Smooth muscle cell (in vitro differentiated cells): ENCODE data around the gene IPO11. TPM values are rescaled to one million over a fixed set of nuclear protein-coding genes. Genes with fewer than 3 reads are reported as not detected.

Experiments used
- DNase-seq: peaks from one replicate; lab custom pipeline; 2025; ENCODE audit not compliant: unreplicated experiment; lab: John Stamatoyannopoulos, UW
- H2AFZ ChIP-seq: fragments of 200-600 bp; sonication (generic); 2 replicates; pipeline ENCODE4 v1.6.0; 2016; ENCODE audit warnings: antibody characterized with exemption, low read depth, mild to moderate bottlenecking
- H3F3A ChIP-seq: fragments of 200-600 bp; sonication (generic); 2 replicates; pipeline ENCODE4 v1.6.0; 2017; ENCODE audit warnings: antibody characterized with exemption, low read depth
- H3K27ac ChIP-seq: fragments of 200-600 bp; sonication (generic); 2 replicates; pipeline ENCODE4 v1.5.1; 2016; ENCODE audit warnings: low read depth, mild to moderate bottlenecking
- H3K27me3 ChIP-seq: fragments of 200-600 bp; sonication (generic); 2 replicates; pipeline ENCODE4 v1.6.1; 2016; ENCODE audit warnings: low read depth, mild to moderate bottlenecking
- H3K36me3 ChIP-seq: fragments of 200-600 bp; sonication (generic); 2 replicates; pipeline ENCODE4 v1.5.1; 2016; ENCODE audit warnings: low read depth
- H3K4me1 ChIP-seq: fragments of 200-600 bp; sonication (generic); 2 replicates; pipeline ENCODE4 v1.5.1; 2016; ENCODE audit warnings: low read depth
- H3K4me2 ChIP-seq: fragments of 200-600 bp; sonication (generic); 2 replicates; pipeline ENCODE4 v1.6.0; 2016; ENCODE audit warnings: mild to moderate bottlenecking
- H3K4me3 ChIP-seq: fragments of 200-600 bp; sonication (generic); 2 replicates; pipeline ENCODE4 v1.5.1; 2016; ENCODE audit warnings: mild to moderate bottlenecking
- H3K79me2 ChIP-seq: fragments of 200-600 bp; sonication (generic); 2 replicates; pipeline ENCODE4 v1.6.0; 2016; ENCODE audit warnings: low read depth, mild to moderate bottlenecking
- H3K9ac ChIP-seq: fragments of 200-600 bp; sonication (generic); 2 replicates; pipeline ENCODE4 v1.6.0; 2016; ENCODE audit warnings: low read depth
- H3K9me3 ChIP-seq: fragments of 200-600 bp; sonication (generic); replicated peaks from 2 replicates; pipeline ENCODE4 v1.5.1; 2016; ENCODE audit warnings: low read depth
- H4K20me1 ChIP-seq: fragments of 200-600 bp; sonication (generic); 2 replicates; pipeline ENCODE4 v1.6.0; 2016; ENCODE audit warnings: low read depth
- WGBS: methylation state at CpG from one replicate; pipeline ENCODE4 v1.1.7; 2016; ENCODE audit warnings: low lambda C conversion rate; 5-methylcytosine and 5-hydroxymethylcytosine counted together
- polyA plus RNA-seq: library from polyadenylated mRNA; unstranded; fragments of >200 nt; fragmentation: Nextera tagmentation; extraction: Ambion mirVana; gene quantifications from 2 replicates; pipeline ENCODE4 v1.2.1, GENCODE V29; 2016
- total RNA-seq: library from RNA; depleted of rRNA; stranded (reverse); fragments of >200 nt; gene quantifications from 2 replicates; pipeline ENCODE4 v1.2.3, GENCODE V29; 2014
- TF ChIP-seq, protein P1 (sequence below): fragments of 200-600 bp; sonication (generic); IDR thresholded peaks from 2 replicates; pipeline ENCODE4 v1.5.1; 2017; ENCODE audit warnings: borderline replicate concordance, mild to moderate bottlenecking, antibody characterized with exemption; ENCODE audit not compliant: insufficient read depth, poor library complexity, severe bottlenecking

IPO11 gene
- total and polyA plus RNA-seq, 2 experiments from 2014 or later = 9.3 to 31.8 TPM

DNA sequence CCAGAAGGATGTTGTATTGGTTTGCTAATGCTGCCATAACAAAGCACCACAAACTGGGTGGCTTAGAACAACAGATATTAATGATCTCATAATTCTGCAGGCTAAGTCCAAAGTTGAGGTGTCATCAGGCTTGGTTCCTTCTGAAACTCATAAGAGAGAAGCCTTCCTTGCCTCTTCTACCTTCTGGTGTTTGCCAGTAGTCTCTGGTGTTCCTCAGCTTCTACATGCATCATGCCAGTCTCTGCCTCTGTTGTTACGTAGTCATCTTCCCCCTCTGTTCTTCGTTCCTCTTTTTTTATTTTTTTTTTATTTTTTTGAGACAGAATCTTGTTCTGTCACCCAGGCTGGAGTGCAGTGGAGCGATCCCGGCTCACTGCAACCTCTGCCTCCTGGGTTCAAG, 227.9 kb downstream of the IPO11 start:
- H2AFZ ChIP-seq = no peak overlapping the region
- no peak overlapping the region for H3K27ac ChIP-seq
- no peaks in the 10 kb centered on the region for H3K79me2 ChIP-seq
- no peak overlapping the region for H3K4me3 ChIP-seq
- no peaks in the 10 kb centered on the region for H3K36me3 ChIP-seq
- no peaks in the 10 kb centered on the region for H3F3A ChIP-seq
- no peaks in the 10 kb centered on the region for H4K20me1 ChIP-seq
- H3K9ac ChIP-seq = no peak overlapping the region
- DNase-seq = no peak
- H3K9me3 ChIP-seq = no peaks in the 10 kb centered on the region
- no peaks in the 10 kb centered on the region for H3K4me1 ChIP-seq
- no peak overlapping the region for H3K4me2 ChIP-seq
- WGBS = 95% methylated on average over 4 of the region's 4 CpGs
- H3K27me3 ChIP-seq = no peaks in the 10 kb centered on the region
- TF ChIP-seq, protein P1, sequence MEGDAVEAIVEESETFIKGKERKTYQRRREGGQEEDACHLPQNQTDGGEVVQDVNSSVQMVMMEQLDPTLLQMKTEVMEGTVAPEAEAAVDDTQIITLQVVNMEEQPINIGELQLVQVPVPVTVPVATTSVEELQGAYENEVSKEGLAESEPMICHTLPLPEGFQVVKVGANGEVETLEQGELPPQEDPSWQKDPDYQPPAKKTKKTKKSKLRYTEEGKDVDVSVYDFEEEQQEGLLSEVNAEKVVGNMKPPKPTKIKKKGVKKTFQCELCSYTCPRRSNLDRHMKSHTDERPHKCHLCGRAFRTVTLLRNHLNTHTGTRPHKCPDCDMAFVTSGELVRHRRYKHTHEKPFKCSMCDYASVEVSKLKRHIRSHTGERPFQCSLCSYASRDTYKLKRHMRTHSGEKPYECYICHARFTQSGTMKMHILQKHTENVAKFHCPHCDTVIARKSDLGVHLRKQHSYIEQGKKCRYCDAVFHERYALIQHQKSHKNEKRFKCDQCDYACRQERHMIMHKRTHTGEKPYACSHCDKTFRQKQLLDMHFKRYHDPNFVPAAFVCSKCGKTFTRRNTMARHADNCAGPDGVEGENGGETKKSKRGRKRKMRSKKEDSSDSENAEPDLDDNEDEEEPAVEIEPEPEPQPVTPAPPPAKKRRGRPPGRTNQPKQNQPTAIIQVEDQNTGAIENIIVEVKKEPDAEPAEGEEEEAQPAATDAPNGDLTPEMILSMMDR = no peak

DNA sequence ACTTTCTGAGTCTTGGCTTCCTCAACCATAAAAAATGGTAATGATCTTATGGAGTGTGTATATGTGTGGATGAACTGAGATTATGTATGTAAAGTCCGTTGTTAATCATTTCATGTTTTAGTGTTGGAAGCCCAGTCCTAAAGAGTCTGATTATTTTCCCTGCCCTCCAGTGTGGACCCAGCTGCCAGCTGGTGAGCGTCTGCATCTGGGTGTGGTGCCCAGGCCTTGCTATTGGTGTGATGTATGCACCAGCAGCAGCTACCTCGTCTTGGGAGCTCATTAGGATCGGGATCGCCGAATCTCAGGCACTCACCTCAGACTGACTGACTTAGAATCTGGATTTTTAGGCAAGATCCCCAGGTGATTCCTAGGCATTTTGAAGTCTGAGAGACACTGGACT, 229.9 kb downstream of the IPO11 start:
- no peaks in the 10 kb centered on the region for H3K27me3 ChIP-seq
- H4K20me1 ChIP-seq = no peaks in the 10 kb centered on the region
- no peak overlapping the region for H2AFZ ChIP-seq
- no peak overlapping the region for H3K4me2 ChIP-seq
- H3K9me3 ChIP-seq = no peaks in the 10 kb centered on the region
- no peaks in the 10 kb centered on the region for H3F3A ChIP-seq
- no peaks in the 10 kb centered on the region for H3K4me1 ChIP-seq
- H3K4me3 ChIP-seq = no peak overlapping the region
- no peak for DNase-seq
- H3K79me2 ChIP-seq = no peaks in the 10 kb centered on the region
- TF ChIP-seq, protein P1 = no peak
- H3K36me3 ChIP-seq = no peaks in the 10 kb centered on the region
- WGBS = 96% methylated on average over 6 of the region's 6 CpGs
- H3K27ac ChIP-seq = no peak overlapping the region
- no peak overlapping the region for H3K9ac ChIP-seq

DNA sequence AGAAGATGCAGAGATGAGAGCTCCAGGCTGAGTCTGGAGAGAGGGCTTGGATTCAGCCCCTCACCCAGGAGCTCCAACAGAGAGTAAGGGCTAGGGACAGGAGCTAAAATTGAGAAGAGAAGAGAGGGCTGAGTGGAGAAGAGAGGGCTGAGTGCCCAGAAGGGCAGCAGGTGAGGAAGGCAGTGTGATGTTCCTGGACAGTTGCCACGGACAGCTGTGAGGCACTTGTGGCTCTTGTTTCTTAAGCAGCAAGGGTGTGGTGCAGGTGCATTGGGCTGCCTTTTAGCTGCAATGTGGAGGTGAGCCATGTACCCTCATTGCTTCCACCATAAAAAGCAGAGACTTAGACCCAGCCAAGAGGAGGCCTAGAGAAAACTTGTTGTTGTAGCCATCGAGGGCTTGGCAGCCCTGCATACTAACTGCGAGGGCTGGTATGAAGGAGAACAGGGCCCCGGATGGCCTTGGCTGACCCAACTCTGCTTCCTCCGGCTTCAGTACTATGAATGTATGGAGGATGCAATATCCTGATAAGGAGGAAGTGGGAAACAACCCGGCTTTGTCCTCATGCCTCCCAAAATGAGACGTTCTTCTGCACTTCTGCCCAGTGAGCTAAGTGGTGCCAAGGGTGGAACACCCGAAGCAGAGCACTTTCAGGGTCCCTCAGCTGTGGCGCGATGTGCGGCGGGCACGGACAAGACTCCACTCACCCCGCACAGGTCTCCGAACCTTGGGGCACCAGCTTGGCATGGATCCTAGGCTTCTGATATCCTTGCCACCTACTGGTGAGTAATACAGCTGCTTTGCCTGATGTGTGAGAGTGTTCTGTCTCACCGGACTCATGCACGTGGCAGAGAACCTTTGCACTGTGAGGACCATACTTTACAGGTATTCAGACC, 231.2 kb downstream of the IPO11 start:
- Histone ChIP-seq H3K9ac (no peak overlapping the region), H3K4me2 (no peak overlapping the region), H2AFZ (no peak overlapping the region), H3K27ac (no peak overlapping the region), H3K36me3 (no peaks in the 10 kb centered on the region), H3K9me3 (no peaks in the 10 kb centered on the region), H4K20me1 (no peaks in the 10 kb centered on the region), H3K79me2 (no peaks in the 10 kb centered on the region), H3K4me1 (no peaks in the 10 kb centered on the region), H3K4me3 (no peak overlapping the region), H3F3A (no peaks in the 10 kb centered on the region), H3K27me3 (no peaks in the 10 kb centered on the region)
- no peak for DNase-seq
- 98% methylated on average over 17 of the region's 17 CpGs for WGBS
- TF ChIP-seq, protein P1 = no peak

DNA sequence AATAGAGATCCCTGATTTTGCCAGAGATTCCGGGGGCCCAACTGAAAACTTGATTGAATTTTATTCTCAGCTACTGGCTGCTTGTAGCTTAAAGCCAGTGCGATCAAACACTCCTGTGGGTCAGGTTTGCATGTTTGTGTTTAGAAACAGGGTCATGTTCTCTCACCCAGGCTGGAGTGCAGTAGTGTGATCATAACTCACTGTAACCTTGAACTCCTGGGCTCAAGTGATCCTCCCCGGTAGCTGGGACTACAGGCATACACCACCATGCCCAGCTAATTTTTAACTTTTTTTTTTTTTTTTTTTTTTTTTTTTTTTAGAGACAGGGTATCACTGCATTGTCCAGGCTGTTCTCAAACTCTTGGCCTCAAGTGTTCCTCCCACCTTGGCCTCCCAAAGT, 232.7 kb downstream of the IPO11 start:
- H2AFZ ChIP-seq = no peak overlapping the region
- H3K36me3 ChIP-seq = no peaks in the 10 kb centered on the region
- H3K4me1 ChIP-seq = no peaks in the 10 kb centered on the region
- no peaks in the 10 kb centered on the region for H3K79me2 ChIP-seq
- no peak overlapping the region for H3K4me3 ChIP-seq
- no peak for DNase-seq
- H3K4me2 ChIP-seq = no peak overlapping the region
- no peak overlapping the region for H3K27ac ChIP-seq
- TF ChIP-seq, protein P1 = no peak
- no peaks in the 10 kb centered on the region for H4K20me1 ChIP-seq
- no peak overlapping the region for H3K9ac ChIP-seq
- no peaks in the 10 kb centered on the region for H3K27me3 ChIP-seq
- H3K9me3 ChIP-seq = no peaks in the 10 kb centered on the region
- H3F3A ChIP-seq = no peaks in the 10 kb centered on the region
- WGBS = 99% methylated on average over 3 of the region's 3 CpGs
